Endometrial microvascular endothelial cells (primary cell): Measurements from ENCODE around the gene COL4A6. TPM values are rescaled to one million over a fixed set of nuclear protein-coding genes. Genes with fewer than 3 reads are reported as not detected.

Experiments used
- in situ Hi-C: cut with HindIII; loops from 2 replicates; pipeline ENCODE4 v1.10.0; 2017; ENCODE audit warnings: low sequenced_read_pairs, low pct_unique_long_range_greater_than_20kb; ENCODE audit errors: inconsistent ontology term
- total RNA-seq: library from RNA; depleted of rRNA; stranded (reverse); fragments of >200 nt; gene quantifications from one replicate; pipeline ENCODE4 v1.2.3, GENCODE V29; 2015; ENCODE audit errors: inconsistent ontology term

COL4A6 gene
- total RNA-seq, 1 donor from 2014 or later, result 25.0 TPM

DNA sequence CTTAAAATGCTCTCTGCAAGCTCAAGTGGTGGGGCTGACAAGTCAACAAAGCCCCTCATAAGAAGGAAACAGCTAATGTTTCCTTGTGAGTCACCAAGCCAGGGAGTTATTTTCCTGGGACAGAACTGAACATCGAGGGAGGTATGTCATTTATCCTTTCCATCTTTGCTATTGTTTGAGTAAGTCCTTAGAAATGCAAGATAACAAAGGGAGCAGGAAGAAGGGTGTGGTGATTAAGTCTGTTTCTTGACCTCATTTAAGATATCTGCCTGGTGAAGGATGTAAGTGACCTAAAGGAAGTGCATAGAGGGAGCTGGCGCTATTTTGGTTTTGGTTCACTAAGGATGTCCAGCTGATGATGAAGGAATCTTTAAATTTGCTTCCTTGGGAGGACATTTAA is 306.8 kb downstream of the COL4A6 start:
- in situ Hi-C loops, result no loop called here

DNA sequence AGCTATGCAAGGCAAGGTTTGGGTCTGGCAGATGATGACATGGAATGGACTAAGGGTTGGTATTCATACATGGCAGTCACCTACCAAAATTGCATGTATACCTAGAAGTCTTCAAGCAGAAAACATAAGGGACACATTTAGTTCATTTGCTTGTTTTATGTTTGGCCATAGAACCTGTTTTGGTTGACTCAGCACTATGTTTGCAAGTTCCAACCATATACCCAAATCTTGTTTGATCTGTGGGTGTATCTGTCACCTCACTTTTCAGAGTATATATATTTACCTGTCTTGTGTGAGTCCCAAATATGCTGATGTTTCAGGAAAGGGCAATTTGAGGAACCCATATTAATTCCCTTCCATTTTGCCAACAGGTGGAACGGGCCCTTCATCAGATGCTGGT is 307.3 kb downstream of the COL4A6 start:
- in situ Hi-C loops, result no loop called here

DNA sequence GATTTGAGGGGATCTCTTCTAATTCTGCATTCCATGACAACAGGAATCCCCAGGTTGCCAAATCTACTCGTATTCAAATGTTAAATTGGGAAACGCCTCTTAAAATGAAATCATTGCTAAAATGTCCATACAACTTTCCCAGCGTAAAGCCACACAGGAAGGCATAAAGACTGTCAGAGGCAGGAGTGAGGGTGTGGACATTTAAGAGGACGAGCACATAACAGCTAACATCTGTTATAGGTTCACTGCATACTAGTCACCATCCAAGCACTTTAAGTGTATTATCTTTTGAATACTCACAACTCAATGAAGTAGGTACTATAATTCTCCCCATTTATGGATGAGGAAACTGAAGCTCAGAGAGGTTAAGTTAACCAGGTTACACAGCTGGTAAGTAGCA is 311.1 kb downstream of the COL4A6 start:
- in situ Hi-C loops, result no loop called here

DNA sequence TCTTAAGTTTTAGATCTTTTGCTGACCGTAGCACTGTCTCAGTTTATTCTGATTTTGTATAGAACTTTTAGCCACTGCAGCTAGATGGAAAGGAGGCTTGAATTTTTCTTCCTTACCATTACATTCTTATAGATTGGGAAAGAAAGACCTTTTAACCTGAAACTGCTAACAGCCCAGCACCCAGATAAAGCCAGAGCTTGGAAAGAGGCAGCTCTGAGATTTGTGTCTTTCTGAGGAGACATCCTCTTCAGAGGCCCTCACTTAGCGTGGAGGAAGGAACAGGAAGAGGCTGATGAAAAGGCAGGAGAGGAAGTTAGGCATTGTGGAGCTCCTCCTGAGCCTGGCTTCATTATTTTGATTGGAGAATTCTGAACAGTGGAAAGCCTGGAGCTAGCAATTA is 311.6 kb downstream of the COL4A6 start:
- in situ Hi-C loops, result no loop called here

DNA sequence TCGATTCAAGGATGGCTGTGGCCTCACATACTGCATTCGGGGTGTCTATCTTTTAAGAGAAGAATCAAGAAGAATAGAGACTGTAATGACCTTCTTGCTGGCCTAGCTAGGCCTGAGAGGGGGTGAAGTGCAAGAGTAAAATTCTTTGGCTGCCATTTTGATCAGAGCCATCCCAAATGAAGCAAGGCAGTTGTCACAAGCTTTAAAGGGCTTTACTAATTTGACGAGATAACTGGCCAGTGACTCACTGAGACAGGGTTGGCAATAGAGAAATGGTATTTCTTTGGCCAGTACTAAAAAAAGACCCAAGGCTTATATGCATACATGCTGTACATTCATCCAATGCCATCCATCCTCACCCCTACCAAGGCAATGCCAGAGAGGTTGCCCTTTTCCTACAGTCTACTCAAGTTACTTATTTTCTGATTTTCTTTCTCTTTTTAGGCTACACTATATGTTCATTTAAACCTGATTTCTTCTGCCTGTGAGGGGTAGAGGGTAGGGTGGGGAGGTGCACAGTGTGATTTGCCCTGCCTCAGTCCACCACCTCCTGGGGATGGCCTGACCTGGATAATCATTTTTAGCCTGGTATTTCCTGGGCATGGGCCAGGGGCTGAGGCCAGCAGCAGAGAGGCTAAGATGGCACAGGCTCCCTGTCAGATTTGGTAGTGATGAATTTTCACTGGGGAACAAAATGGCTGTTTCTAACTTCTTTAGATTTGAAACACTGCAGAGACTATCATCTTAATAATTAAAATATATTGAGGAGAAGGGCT is 314.4 kb downstream of the COL4A6 start:
- in situ Hi-C loops, result no loop called here

DNA sequence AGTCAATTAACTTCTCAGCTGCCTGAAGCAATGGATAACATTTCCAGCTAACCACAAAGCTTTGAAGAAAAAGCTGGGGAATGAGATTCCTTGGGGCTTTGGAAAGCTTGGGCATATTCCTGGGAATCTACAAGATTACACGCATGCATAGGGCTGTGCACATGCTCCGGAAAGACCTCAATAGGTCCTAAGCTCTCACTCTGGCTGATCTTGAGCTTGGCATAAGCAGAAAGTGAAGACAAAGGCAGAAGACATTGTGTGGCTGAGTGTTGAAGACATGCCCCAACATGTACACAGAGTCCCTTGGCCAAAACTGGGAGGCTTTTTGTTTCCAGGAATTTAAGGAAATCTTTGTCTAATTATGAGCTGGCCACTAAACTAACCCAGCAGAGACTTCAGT is 315.5 kb downstream of the COL4A6 start:
- in situ Hi-C loops, result no loop called here

DNA sequence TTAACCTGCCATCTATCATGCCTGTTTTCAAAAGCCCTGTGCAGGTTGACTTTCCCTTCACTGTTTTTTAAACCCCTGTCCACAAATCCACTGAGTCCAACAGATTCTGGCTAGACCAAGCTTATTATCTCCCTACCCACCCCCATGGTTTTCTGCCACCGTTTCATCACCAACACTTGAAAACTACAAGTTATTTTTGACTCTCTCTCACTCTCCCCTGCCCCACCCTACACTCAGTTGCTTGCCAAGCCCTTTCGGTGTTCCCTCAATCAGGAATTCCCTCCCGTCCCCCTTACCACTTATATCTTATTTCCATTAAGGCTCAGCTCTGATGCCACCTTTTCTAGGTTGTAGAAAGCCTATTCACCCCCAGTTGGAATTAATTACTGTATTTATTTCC is 316.9 kb downstream of the COL4A6 start:
- in situ Hi-C loops, result no loop called here

DNA sequence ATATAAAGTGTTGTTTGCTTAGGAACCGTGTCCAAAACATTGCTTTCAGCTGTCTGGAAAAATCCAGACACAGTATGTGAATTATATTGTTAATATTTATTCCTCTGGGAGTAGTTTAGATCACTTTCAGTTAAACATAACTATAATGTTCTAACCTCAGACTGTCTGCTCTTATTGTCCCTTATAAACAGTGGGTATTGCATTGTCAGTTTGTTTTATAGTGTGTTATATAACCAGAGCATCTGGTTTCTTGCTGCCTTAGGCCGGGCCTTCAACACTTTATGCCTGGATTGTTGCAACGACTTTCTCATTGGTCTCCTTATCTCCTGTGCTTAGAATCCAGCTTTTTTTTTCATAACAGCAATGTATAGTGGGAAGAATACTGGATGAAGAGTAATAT is 320.2 kb downstream of the COL4A6 start:
- in situ Hi-C loops, result no loop called here

DNA sequence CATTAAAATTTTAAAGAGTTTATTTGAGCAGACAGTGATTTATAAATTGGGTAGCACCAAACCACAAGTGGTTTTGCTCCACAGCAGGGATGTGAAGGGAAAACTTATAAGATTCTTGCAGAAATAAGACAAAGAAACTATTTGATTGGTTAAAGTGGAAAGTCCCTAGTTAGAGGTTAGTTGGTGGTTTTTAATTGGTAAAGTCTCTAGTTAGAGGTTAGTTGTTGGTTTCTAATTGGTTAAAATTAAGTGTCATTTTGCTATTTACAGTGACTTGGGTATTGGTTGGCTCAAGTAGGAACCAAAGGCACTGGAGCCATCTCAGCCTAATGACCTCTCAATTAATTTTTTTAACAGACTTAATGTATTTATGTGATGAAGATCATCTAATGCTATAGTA is 323.7 kb downstream of the COL4A6 start:
- in situ Hi-C loops, result no loop called here

Other genes starting within 250 kb of the COL4A6 start
- gene COL4A5, start 1.4 kb upstream of the COL4A6 start, total RNA-seq, result 114 TPM